ENCODE results near the gene XDH. TPM values are rescaled to one million over a fixed set of nuclear protein-coding genes. Genes with fewer than 3 reads are reported as not detected.
A peak's percentile ranks its signal among the peaks of the same experiment; 100 is the strongest.

The XDH gene
- total and polyA plus RNA-seq, 2 donors (not counting 1 experiment from before 2014, with no cell fraction given): 0.50 to 0.59 TPM

DNA sequence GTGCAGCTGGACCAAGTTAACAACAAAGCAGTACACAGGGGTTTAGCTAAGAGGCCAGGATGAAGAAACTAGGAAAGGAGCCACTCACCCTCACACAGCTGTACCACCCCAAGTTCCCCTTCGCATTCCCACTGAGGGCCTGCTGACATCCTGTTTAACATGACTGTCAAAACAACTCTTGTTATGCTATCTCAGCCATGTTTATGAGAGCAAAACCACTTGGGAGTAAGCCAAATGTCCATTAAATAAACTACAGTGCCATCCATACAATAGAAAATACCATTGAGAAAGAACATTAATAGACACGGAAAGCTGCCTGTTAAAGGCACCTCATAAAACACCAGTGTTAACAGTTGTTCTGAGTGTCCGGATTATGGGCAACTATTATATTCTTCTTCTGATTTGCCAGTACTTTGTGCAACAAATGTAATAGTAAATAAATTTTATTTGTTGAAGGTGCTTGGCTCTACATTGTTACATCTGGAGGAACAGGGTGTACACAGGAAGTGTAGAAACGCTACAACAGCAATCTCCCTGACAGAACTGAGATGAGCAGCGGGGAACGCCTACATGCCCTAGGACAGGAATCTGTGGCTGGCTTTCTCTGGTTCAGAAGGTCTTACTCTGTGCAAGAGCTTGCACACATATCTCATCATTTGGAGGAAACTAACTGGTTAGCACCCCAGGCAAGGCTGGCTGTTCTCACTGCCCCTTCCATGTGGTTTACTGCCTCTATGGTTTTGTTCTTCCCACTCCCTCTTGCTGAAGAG lies 95.0 kb downstream of the XDH start:
- Histone ChIP-seq H3K4me2 (ENCODE audit: extremely low read depth, insufficient read depth, low read length) (peak overlapping the region; percentile 28), H3K27ac (ENCODE audit: insufficient read depth, low read length) (peak overlapping the region; percentile 66)
- DNase-seq (ENCODE audit: low read depth in 2 of 2): peak in 1 of 2 donors; percentile 94

DNA sequence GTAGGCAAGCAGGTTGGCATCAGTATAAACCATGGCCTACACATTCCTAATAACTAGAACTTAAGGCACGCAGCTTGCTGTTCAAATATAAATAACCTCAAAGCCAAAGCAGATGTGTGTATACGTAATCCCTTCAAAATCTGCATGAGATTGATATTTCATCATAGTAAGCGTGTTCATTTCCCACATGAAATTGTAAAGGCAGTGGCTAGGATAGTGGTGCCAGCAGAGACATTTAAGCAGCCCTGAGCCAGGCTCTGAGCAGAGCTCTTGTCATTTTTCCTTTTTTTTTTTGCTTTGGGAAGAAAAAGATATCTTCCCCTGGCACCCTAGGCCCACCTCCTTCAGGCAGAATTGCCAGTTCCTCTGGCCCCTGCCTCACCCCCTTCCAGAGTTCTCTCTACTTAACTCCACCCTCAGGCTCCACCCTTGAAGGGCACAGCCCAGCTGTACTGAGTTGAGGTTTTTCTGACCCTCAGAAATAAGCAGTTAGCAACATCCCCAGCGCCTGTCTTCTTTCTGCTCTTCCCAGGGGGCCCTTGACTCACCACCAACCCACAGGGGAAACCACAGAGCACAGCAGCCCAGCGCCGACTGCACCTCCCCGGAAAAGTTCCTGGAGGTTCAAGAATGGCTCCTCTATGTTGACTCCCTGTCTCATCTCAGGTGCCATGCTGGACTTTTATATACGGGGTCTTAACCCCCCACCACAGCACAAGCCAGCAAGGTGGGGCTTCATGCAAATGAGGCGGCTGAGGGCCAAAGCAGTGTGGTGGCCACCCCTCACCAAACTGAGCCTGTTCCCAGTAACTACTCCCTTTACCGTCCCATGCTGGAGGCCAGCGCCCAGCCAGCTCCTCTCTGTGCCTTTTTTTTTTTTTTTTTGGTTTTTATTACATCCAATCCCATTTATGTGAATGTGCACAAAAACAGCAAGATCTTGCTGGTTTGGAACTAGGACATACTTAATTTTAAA lies 95.9 kb downstream of the XDH start:
- Histone ChIP-seq H3K4me1 (ENCODE audit: control insufficient read depth, extremely low read depth, insufficient read depth, low read length) (peaks cover 10% of the 10 kb centered on the region), H4K20me1 (ENCODE audit: control insufficient read depth, extremely low read depth, insufficient read depth, low read length) (no peaks in the 10 kb centered on the region), H3K9ac (ENCODE audit: insufficient read depth, low read length) (no peak overlapping the region), H3K27me3 (ENCODE audit: control insufficient read depth, insufficient read depth, low read length) (no peaks in the 10 kb centered on the region), H3K9me3 (ENCODE audit: control insufficient read depth, insufficient read depth, low read depth, low read length) (no peaks in the 10 kb centered on the region), H3K36me3 (ENCODE audit: control insufficient read depth, insufficient read depth, low read length) (no peaks in the 10 kb centered on the region), H3K4me3 (replicated peaks in 1 of 4; ENCODE audit: control extremely low read depth in 1 of 4, insufficient read depth in 1 of 4, low read depth in 3 of 4, low read length in 4 of 4) (no peak overlapping the region), H2AFZ (ENCODE audit: low read length) (no peak overlapping the region), H3K79me2 (ENCODE audit: control insufficient read depth, insufficient read depth, low read length) (no peaks in the 10 kb centered on the region), H3K27ac (ENCODE audit: insufficient read depth, low read length) (peak overlapping the region; percentile 66), H3K4me2 (ENCODE audit: extremely low read depth, insufficient read depth, low read length) (peak overlapping the region; percentile 73)
- peak; percentile 77 to 94 for DNase-seq (ENCODE audit: low read depth in 2 of 2)
- TF ChIP-seq, protein P1, sequence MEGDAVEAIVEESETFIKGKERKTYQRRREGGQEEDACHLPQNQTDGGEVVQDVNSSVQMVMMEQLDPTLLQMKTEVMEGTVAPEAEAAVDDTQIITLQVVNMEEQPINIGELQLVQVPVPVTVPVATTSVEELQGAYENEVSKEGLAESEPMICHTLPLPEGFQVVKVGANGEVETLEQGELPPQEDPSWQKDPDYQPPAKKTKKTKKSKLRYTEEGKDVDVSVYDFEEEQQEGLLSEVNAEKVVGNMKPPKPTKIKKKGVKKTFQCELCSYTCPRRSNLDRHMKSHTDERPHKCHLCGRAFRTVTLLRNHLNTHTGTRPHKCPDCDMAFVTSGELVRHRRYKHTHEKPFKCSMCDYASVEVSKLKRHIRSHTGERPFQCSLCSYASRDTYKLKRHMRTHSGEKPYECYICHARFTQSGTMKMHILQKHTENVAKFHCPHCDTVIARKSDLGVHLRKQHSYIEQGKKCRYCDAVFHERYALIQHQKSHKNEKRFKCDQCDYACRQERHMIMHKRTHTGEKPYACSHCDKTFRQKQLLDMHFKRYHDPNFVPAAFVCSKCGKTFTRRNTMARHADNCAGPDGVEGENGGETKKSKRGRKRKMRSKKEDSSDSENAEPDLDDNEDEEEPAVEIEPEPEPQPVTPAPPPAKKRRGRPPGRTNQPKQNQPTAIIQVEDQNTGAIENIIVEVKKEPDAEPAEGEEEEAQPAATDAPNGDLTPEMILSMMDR (conservative IDR thresholded peaks at IDR 0.05 in 1 of 2, IDR thresholded peaks at IDR 0.05 in 1 of 2; ENCODE audit: low read depth in 1 of 2, low read length in 2 of 2): no peak
- no peak for TF ChIP-seq EZH2 (IDR thresholded peaks at IDR 0.05; ENCODE audit: low read length, missing control alignments)

More for the DNA sequence above, 95.0 kb downstream of the XDH start:
- no peaks in the 10 kb centered on the region for H3K27me3 ChIP-seq (ENCODE audit: control insufficient read depth, insufficient read depth, low read length)
- TF ChIP-seq, protein P1 (conservative IDR thresholded peaks at IDR 0.05 in 1 of 2, IDR thresholded peaks at IDR 0.05 in 1 of 2; ENCODE audit: low read depth in 1 of 2, low read length in 2 of 2): no peak
- no peak for TF ChIP-seq EZH2 (IDR thresholded peaks at IDR 0.05; ENCODE audit: low read length, missing control alignments)
- no peaks in the 10 kb centered on the region for H3K9me3 ChIP-seq (ENCODE audit: control insufficient read depth, insufficient read depth, low read depth, low read length)
- H4K20me1 ChIP-seq (ENCODE audit: control insufficient read depth, extremely low read depth, insufficient read depth, low read length): no peaks in the 10 kb centered on the region
- H3K36me3 ChIP-seq (ENCODE audit: control insufficient read depth, insufficient read depth, low read length): no peaks in the 10 kb centered on the region
- no peak overlapping the region for H3K9ac ChIP-seq (ENCODE audit: insufficient read depth, low read length)
- no peaks in the 10 kb centered on the region for H3K79me2 ChIP-seq (ENCODE audit: control insufficient read depth, insufficient read depth, low read length)
- no peak overlapping the region for H2AFZ ChIP-seq (ENCODE audit: low read length)
- H3K4me1 ChIP-seq (ENCODE audit: control insufficient read depth, extremely low read depth, insufficient read depth, low read length): peaks cover 10% of the 10 kb centered on the region
- no peak overlapping the region for H3K4me3 ChIP-seq (replicated peaks in 1 of 4; ENCODE audit: control extremely low read depth in 1 of 4, insufficient read depth in 1 of 4, low read depth in 3 of 4, low read length in 4 of 4)

DNA sequence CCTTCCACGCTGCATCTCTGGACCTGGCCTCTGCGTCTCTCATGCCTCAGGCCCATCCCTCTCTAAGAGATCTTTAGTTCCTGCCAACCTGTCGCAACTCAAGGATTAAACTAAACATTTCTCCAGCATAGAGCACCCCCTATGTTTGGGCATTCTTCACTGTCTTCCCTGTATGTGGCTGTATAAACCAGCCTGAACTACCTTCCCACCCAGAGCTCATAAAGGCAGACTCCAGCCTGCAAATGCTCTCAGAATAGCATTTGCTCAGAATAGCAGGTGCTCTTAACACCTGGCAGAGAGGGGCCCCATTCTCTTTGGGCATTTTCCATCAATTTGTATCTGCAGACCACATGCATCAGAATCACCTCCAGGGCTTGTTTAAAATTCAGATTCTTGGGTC lies 97.1 kb downstream of the XDH start:
- Histone ChIP-seq H2AFZ (ENCODE audit: low read length) (no peak overlapping the region), H3K4me1 (ENCODE audit: control insufficient read depth, extremely low read depth, insufficient read depth, low read length) (peaks cover 8% of the 10 kb centered on the region), H3K4me2 (ENCODE audit: extremely low read depth, insufficient read depth, low read length) (no peak overlapping the region)

More for the DNA sequence above, 97.1 kb downstream of the XDH start:
- Histone ChIP-seq H3K9me3 (ENCODE audit: control insufficient read depth, insufficient read depth, low read depth, low read length) (no peaks in the 10 kb centered on the region), H3K79me2 (ENCODE audit: control insufficient read depth, insufficient read depth, low read length) (no peaks in the 10 kb centered on the region), H3K9ac (ENCODE audit: insufficient read depth, low read length) (no peak overlapping the region), H3K27ac (ENCODE audit: insufficient read depth, low read length) (no peak overlapping the region), H3K27me3 (ENCODE audit: control insufficient read depth, insufficient read depth, low read length) (no peaks in the 10 kb centered on the region), H3K36me3 (ENCODE audit: control insufficient read depth, insufficient read depth, low read length) (no peaks in the 10 kb centered on the region), H4K20me1 (ENCODE audit: control insufficient read depth, extremely low read depth, insufficient read depth, low read length) (no peaks in the 10 kb centered on the region), H3K4me3 (replicated peaks in 1 of 4; ENCODE audit: control extremely low read depth in 1 of 4, insufficient read depth in 1 of 4, low read depth in 3 of 4, low read length in 4 of 4) (no peak overlapping the region)
- TF ChIP-seq, protein P1 (conservative IDR thresholded peaks at IDR 0.05 in 1 of 2, IDR thresholded peaks at IDR 0.05 in 1 of 2; ENCODE audit: low read depth in 1 of 2, low read length in 2 of 2): no peak
- no peak for TF ChIP-seq EZH2 (IDR thresholded peaks at IDR 0.05; ENCODE audit: low read length, missing control alignments)
- no peak for DNase-seq (ENCODE audit: low read depth in 2 of 2)
